Esophagus (tissue), 2 donors: ENCODE data around the gene C22orf31. TPM values are rescaled to one million over a fixed set of nuclear protein-coding genes. Genes with fewer than 3 reads are reported as not detected.

Experiments
- H3K27ac ChIP-seq, 2 donors: one replicate each; pipeline ENCODE4 v1.5.1; 2013; ENCODE audit warnings: low read depth in 2 of 2, mild to moderate bottlenecking in 2 of 2, inconsistent platforms in 1 of 2, low read length in 1 of 2, moderate library complexity in 1 of 2
- H3K27me3 ChIP-seq, 2 donors: one replicate each; pipeline ENCODE4 v1.6.1; 2013; ENCODE audit warnings: low read length in 2 of 2, control low read depth in 1 of 2, mild to moderate bottlenecking in 1 of 2; ENCODE audit not compliant: insufficient read depth in 2 of 2, control insufficient read depth in 1 of 2
- H3K36me3 ChIP-seq, 2 donors: one replicate each; pipeline ENCODE4 v1.6.1; 2013; ENCODE audit warnings: low read length in 1 of 2; ENCODE audit not compliant: control insufficient read depth in 2 of 2, insufficient read depth in 2 of 2
- H3K4me1 ChIP-seq, 2 donors: one replicate each; pipeline ENCODE4 v1.6.1; 2013; ENCODE audit warnings: low read length in 1 of 2; ENCODE audit not compliant: control insufficient read depth in 2 of 2, insufficient read depth in 2 of 2
- H3K4me3 ChIP-seq, 2 donors: one replicate each; pipeline ENCODE4 v1.5.1; 2013; ENCODE audit warnings: low read length in 2 of 2, mild to moderate bottlenecking in 2 of 2, low read depth in 1 of 2, moderate library complexity in 1 of 2
- H3K9me3 ChIP-seq, 2 donors: one replicate each; pipeline ENCODE4 v1.6.1; 2013; ENCODE audit warnings: mild to moderate bottlenecking in 2 of 2, low read depth in 1 of 2, low read length in 1 of 2, moderate library complexity in 1 of 2; ENCODE audit not compliant: control insufficient read depth in 2 of 2, insufficient read depth in 1 of 2
- WGBS, 2 donors: extraction: QIAGEN DNeasy Blood & Tissue Kit; methylation state at CpG; one replicate each; pipeline ENCODE4 v1.1.7; 2013; 5-methylcytosine and 5-hydroxymethylcytosine counted together
- polyA plus RNA-seq, 2 donors: library from polyadenylated mRNA; stranded (reverse); fragments of 200-250 nt; gene quantifications; one replicate each; pipeline ENCODE4 v1.2.3, GENCODE V29; 2013
- donor health status: healthy with polysubstance abuse.
- donor health status: Bipolar disorder and iron deficiency.

Gene C22orf31
- polyA plus RNA-seq = under 1 TPM; 0.13 to 0.26 TPM

DNA sequence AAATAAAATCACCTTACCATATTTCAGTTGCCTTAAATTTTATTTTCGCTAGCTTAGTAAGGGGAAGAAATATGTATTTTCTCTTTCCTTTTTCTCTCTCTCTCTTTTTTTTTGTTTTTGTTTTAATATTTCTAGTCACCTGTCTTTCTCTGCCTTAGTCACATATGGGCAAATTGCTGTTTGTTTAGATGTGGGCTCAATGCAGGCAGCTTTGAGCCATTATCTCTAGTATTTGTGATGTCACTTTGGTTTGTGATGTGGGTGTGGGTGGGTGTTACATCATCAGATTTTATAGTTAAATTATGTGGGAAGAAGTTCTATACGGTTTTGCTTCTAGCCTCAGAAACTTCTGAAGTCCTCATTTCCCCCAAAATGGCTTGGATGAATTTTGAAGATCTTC, at the start of gene C22orf31:
Gene C22orf31 (minus strand): TSS at position 59 of the 400 bp plus-strand sequence. CDS start 39 bp downstream, at position 20.
- Histone ChIP-seq H3K9me3 (no peaks in the 10 kb centered on the region), H3K27ac (no peak within 1 kb of the TSS), H3K4me3 (no peak within 1 kb of the TSS), H3K36me3 (no peaks in the 10 kb centered on the region), H3K27me3 (no peaks in the 10 kb centered on the region), H3K4me1 (no peaks in the 10 kb centered on the region)
- WGBS, 2 donors = 64% methylated on average over 2 of the region's 2 CpGs

DNA sequence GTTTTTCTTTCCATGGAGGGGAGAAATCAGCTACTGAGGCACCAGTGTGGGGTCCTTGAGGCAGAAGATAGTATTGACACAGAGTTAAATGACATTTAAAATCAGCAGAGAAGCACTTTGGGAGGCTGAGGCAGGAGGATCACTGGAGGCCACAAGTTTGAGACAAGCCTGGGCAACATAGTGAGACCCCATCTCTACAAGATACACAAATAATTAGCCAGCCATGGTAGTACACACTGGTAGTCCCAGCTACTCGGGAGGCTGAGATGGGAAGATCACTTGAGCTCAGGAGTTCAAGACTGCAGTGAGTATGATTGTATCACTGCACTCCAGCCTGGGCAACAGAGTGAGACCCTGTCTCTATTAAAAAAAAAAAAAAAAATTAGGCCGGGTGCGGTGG, 49.3 kb upstream of the C22orf31 start:
- Histone ChIP-seq H3K4me1 (peaks cover 0 to 2% of the 10 kb centered on the region in 2 donors), H3K36me3 (peaks cover 0 to 5% of the 10 kb centered on the region in 2 donors), H3K9me3 (no peaks in the 10 kb centered on the region), H3K4me3 (no peak overlapping the region), H3K27me3 (no peaks in the 10 kb centered on the region), H3K27ac (no peak overlapping the region)
- 92 to 97% methylated on average over 3 of the region's 3 CpGs for WGBS, 2 donors

DNA sequence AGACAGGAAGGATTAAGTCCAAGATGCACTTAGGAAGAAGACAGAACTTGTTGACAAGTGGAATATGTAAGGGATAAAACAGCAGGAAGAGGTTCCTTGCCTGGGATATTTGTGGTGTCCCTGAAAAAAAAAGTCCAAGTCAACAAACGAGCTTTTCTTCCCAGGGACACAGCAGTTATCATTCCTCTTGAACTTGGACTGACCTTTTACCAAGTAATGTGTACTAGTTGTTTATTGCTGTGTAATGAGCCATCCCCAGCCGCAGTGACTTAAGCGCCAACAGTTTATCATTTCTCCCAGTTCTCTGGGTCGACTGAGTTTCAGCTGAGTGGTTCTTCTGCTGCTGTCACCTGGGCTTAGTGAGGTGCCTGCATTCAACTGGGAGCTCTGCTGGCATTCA, 48.2 kb upstream of the C22orf31 start:
- no peaks in the 10 kb centered on the region for H3K9me3 ChIP-seq
- no peak overlapping the region for H3K27ac ChIP-seq
- no peaks in the 10 kb centered on the region for H3K27me3 ChIP-seq
- peaks cover 0 to 2% of the 10 kb centered on the region in 2 donors for H3K4me1 ChIP-seq
- H3K4me3 ChIP-seq = no peak overlapping the region
- WGBS, 2 donors = 72 to 73% methylated on average over 4 of the region's 4 CpGs
- peaks cover 0 to 5% of the 10 kb centered on the region in 2 donors for H3K36me3 ChIP-seq

DNA sequence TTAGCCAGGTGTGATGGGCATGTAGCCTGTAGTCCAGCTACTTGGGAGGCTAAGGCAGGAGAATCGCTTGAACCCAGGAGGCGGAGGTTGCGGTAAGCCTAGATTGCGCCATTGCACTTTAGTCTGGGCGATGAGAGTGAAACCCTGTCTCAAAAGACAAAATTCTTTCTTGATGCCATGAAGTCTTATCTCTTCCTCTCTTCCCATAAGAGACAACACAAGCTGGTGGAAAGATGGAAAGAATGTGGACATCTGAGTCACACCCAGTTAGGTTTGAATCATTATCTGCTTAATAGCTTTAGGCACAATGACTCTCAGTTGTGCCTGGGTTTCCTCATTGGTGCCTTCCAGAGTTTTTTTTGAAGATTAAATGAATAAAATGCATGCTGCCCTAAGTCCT, 46.5 kb upstream of the C22orf31 start:
- Histone ChIP-seq H3K36me3 (peaks cover 0 to 5% of the 10 kb centered on the region in 2 donors), H3K4me1 (peaks cover 0 to 2% of the 10 kb centered on the region in 2 donors), H3K27me3 (no peaks in the 10 kb centered on the region), H3K4me3 (no peak overlapping the region), H3K27ac (no peak overlapping the region), H3K9me3 (no peaks in the 10 kb centered on the region)
- 96 to 99% methylated on average over 5 of the region's 5 CpGs for WGBS, 2 donors

DNA sequence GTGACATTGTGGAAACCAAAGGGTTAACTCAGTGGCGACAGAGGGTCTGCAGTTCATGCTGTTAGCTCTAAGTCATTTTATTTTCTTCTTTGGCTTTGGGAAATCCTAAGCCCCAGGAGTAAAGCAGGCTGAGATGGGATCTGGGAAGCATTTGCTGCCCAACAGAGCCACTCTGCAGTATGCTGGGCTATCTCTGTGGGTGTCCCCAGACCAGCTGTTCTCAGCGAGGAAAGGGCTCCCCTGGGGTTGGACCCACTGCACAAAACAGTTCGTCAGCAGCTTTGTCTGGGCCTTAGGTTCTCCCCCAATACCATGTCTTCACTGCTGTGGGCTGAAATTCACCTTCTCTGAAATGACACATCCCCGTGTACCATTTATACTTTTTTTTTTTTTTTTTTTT, 45.2 kb upstream of the C22orf31 start:
- Histone ChIP-seq H3K27me3 (no peaks in the 10 kb centered on the region), H3K4me1 (no peaks in the 10 kb centered on the region), H3K27ac (no peak overlapping the region), H3K9me3 (no peaks in the 10 kb centered on the region), H3K36me3 (peaks cover 3 to 5% of the 10 kb centered on the region in 2 donors), H3K4me3 (no peak overlapping the region)
- WGBS, 2 donors = 63 to 69% methylated on average over 4 of the region's 4 CpGs

DNA sequence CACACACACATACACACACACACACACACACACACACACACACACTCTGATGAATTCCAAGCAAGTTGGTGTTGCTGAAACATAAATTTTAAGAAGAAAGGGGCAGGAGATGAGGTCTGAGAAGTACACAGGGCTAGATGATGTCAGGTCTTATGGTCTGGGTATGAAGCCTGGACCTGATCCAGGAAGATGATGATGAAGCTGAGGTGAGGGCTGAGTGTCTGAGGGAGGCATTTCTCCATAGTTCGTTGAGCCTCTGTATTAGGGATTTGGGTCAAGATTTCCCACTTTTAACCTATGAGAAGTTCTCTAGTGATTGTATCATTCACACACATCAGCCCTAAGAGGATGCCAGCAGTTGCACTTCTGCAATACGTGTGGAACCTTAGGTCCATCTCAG, 43.8 kb upstream of the C22orf31 start:
- Histone ChIP-seq H3K4me3 (no peak overlapping the region), H3K36me3 (peaks cover 3% of the 10 kb centered on the region in 2 donors), H3K4me1 (no peaks in the 10 kb centered on the region), H3K27ac (peak overlapping the region in 1 of 2 donors; percentile 3), H3K9me3 (no peaks in the 10 kb centered on the region), H3K27me3 (no peaks in the 10 kb centered on the region)
- 68 to 74% methylated on average over 2 of the region's 2 CpGs for WGBS, 2 donors

DNA sequence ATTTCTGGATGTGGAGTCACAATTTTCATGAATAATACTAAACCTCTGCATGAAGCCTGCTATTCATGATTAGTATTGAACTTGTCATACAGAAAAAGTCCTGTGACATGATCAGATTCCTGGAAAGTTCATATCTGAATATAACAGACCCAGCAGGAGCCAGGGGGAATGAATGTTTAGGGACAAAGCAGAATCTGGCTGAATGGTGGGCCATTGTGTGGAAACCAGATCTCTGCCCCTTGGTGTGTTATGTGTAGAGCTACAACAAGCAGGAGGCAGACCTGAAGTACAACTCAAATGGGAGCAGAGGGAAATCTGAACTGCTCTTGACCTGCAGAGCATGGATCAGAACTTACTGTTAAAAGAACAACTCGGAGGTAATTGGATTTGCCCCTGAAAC, 41.5 kb upstream of the C22orf31 start:
- no peak overlapping the region for H3K4me3 ChIP-seq
- WGBS, 2 donors = 84 to 88% methylated on average over 1 of the region's 1 CpG
- H3K36me3 ChIP-seq = peaks cover 4 to 6% of the 10 kb centered on the region in 2 donors
- H3K27ac ChIP-seq = no peak overlapping the region
- no peaks in the 10 kb centered on the region for H3K27me3 ChIP-seq
- H3K9me3 ChIP-seq = no peaks in the 10 kb centered on the region
- H3K4me1 ChIP-seq = no peaks in the 10 kb centered on the region

DNA sequence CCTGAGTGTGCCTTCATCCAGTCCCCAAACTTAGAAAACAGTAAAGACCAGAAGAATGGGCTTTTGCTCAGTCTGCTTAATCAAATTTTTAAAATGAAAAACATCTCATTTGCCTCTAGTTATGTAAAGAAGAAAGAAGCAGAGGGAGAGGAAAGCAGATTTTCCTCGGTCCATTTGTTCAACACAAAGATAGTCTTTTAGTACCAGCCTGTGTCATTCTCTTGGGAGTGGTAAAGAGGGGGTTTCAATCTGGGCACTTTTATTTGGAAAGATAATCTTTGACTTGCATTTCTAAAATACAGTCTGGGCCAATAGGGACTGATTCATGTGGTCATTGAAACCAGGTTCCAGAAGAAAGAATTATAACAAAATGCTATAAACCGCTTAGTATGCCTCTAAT, 40.7 kb upstream of the C22orf31 start:
- H3K27ac ChIP-seq = no peak overlapping the region
- no peaks in the 10 kb centered on the region for H3K27me3 ChIP-seq
- H3K9me3 ChIP-seq = no peaks in the 10 kb centered on the region
- H3K4me3 ChIP-seq = no peak overlapping the region
- WGBS, 2 donors = 91 to 93% methylated on average over 2 of the region's 2 CpGs
- H3K4me1 ChIP-seq = no peaks in the 10 kb centered on the region
- peaks cover 4 to 6% of the 10 kb centered on the region in 2 donors for H3K36me3 ChIP-seq

DNA sequence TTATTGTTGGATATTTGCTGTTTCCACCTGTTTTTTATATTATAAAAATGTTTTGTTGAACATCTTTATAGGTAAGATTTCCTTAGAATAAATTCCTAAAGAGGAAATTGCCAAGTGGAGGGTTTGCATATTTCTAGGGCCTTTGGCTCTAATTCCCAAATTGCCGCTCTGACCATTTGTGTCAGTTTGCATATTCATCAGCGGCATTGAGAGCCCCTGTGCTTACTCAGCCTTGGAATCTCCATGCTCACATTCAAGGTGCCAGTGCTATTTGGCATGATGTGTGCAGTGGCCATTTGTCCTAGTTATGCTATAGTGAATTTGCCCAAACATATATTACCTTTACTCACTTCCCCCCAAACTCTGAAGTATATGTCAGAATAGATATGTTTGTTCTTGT, 36.7 kb upstream of the C22orf31 start:
- Histone ChIP-seq H3K4me3 (no peak overlapping the region), H3K4me1 (no peaks in the 10 kb centered on the region), H3K27me3 (no peaks in the 10 kb centered on the region), H3K9me3 (no peaks in the 10 kb centered on the region), H3K36me3 (peaks cover 7 to 17% of the 10 kb centered on the region in 2 donors), H3K27ac (no peak overlapping the region)
- WGBS, 2 donors = 94 to 95% methylated on average over 2 of the region's 2 CpGs

DNA sequence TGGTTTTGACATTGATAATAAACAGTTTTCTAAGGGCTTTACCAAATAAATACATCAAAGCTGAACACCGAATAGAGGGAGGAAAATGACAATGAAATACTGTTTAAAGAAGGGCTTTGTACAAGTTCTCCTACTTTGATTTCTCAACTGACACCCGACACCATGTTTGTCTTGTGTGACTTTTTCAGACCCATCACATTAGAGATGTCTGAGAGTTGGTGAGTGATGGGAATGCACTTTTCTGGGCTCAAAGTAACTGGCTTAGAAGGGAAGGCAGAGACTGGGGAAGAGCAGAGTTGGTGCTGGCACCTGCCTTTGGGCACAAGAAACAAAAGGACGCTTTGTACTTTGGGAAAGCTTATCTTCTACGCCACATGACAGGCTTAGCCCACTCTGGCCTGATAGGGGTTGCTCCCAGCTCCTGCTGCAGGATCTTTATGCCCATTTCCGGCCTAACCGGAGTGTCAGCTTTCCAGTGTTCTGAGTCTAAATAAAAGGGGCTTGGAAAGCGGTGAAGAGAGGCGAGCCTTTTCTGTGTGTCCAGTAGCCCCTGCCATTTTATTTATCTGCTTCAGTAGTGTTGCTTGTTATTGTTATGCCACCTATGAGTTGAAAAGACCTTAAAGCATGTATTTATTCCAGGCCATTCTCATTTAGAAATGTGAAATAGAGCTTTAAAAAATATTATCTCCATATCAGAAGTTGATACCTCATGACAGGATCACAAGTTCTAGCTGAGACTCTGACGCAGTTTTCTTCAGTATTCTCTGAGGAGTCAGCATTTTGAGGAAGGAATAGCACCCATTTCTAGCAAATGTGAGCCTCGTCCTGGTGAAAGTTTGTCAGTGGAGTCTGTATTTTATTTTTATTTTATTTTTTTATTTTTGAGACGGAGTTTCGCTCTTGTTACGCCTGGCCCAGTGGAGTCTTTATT, 35.4 kb upstream of the C22orf31 start:
- H3K4me1 ChIP-seq = no peaks in the 10 kb centered on the region
- no peak overlapping the region for H3K4me3 ChIP-seq
- 71 to 83% methylated on average over 13 of the region's 13 CpGs for WGBS, 2 donors
- H3K36me3 ChIP-seq = peaks cover 7 to 14% of the 10 kb centered on the region in 2 donors
- H3K27me3 ChIP-seq = no peaks in the 10 kb centered on the region
- no peak overlapping the region for H3K27ac ChIP-seq
- H3K9me3 ChIP-seq = no peaks in the 10 kb centered on the region
